H1 (cell line): ENCODE measurements around the gene FARS2.

ENCODE experiments used
- NANOG ChIP-seq: IDR thresholded peaks from 2 replicates; pipeline ENCODE4 v1.6.1; 2011; ENCODE audit warnings: low read length, low read depth, mild to moderate bottlenecking, inconsistent platforms; ENCODE audit not compliant: insufficient read depth, poor library complexity, severe bottlenecking
- POLR2A ChIP-seq, 2 experiments: IDR thresholded peaks; 1 replicate in 1 of 2; 2 replicates in 1 of 2; pipeline ENCODE4 v1.6.1; 2011; ENCODE audit warnings: low read depth in 2 of 2, low read length in 2 of 2, mild to moderate bottlenecking in 2 of 2; ENCODE audit errors: control extremely low read depth in 1 of 2
- SP1 ChIP-seq: IDR thresholded peaks from 2 replicates; pipeline ENCODE4 v1.6.1; 2011; ENCODE audit warnings: low read depth, low read length

- TF ChIP-seq SP1 (no peak), NANOG (no peak), POLR2A (IDR thresholded peaks at IDR 0.05; ENCODE audit: control extremely low read depth in 1 of 2, low read depth in 2 of 2, low read length in 2 of 2) (no peak)
Observed at GRCh38 chr6:5552243-5552642, 290.9 kb downstream of the FARS2 start.
